ENCODE data around the gene AGPAT1. TPM values are rescaled to one million over a fixed set of nuclear protein-coding genes. Genes with fewer than 3 reads are reported as not detected.
A peak's percentile ranks its signal among the peaks of the same experiment; 100 is the strongest.

The AGPAT1 gene
- total and polyA plus RNA-seq, 2 of the 8 experiments (the other 6 are each of a cell fraction or from before 2014, with no cell fraction given), result 96.0 to 222 TPM

DNA sequence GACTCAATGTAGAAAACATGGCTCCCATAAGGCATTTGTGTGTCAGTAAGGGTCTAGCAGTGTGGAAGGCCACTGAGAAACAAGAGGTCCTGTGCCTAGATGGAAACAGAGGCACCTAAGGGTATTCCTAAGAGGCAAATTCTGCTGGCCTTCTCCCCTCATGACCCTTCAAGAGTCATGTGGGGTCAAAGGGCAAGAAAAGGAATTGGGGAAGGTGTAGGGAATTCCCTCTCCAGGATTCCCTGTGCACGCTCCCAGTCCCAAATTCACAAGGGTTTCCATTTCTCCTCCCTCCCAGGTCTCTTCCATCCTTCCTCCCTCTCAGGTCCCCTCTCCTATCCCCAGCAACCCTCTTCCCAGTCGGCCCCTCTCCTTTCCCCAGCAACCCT is 568 bp downstream of the AGPAT1 start:
- H2BK15ac ChIP-seq (ENCODE audit: low read length), result no peak overlapping the region
- H2AFZ ChIP-seq (ENCODE audit: low read length), result no peak overlapping the region
- no peak overlapping the region for H4K5ac ChIP-seq (ENCODE audit: insufficient read length, low read depth, low read length)
- H2BK5ac ChIP-seq (ENCODE audit: low read depth, low read length), result peak overlapping the region; percentile 12; the same call in 1 of the 2 replicates
- CTCF ChIA-PET (ENCODE audit: partially characterized antibody), result no interaction called here
- H3K23me2 ChIP-seq (ENCODE audit: low read depth, low read length), result peaks cover 26% of the 10 kb centered on the region
- H4K91ac ChIP-seq (replicated peaks; ENCODE audit: insufficient read length, low read length), result peak overlapping the region; percentile 48
- no peak for FAIRE-seq
- WGBS, 2 experiments (ENCODE audit: extremely low coverage in 1 of 2, insufficient coverage in 1 of 2, insufficient read length in 1 of 2, insufficient replicate concordance in 2 of 2, low coverage in 1 of 2, low lambda C conversion rate in 2 of 2, missing lambda C conversion rate in 1 of 2), result 0% methylated on average over 2 of the region's 2 CpGs; no CpG with 5 or more reads in 1 of the 2 experiments
- peak overlapping the region; percentile 52 to 68 (median 66); a peak in 6 of 7 replicates for H3K9ac ChIP-seq (replicated peaks in 1 of 4; ENCODE audit: extremely low read depth in 1 of 4, low read depth in 3 of 4, low read length in 3 of 4)
- no peak overlapping the region for H2BK20ac ChIP-seq (ENCODE audit: low read length)
- no peak overlapping the region; the same call in 1 of the 2 replicates for H3K18ac ChIP-seq (ENCODE audit: extremely low read depth, low read length)
- no peaks in the 10 kb centered on the region for H3K27me3 ChIP-seq (replicated peaks in 1 of 4; ENCODE audit: control insufficient read depth in 3 of 4, extremely low read depth in 1 of 4, insufficient read depth in 3 of 4, low read length in 3 of 4)
- peak overlapping the region; percentile 91 to 99 (median 95) for H3K4me3 ChIP-seq (ENCODE audit: extremely low read depth in 1 of 4, insufficient read depth in 2 of 4, low read depth in 3 of 4, low read length in 4 of 4)
- H4K8ac ChIP-seq (ENCODE audit: extremely low read depth, insufficient read depth, low read length), result no peak overlapping the region
- POLR2A ChIA-PET (ENCODE audit: partially characterized antibody), result no interaction called here
- peaks cover 6 to 7% of the 10 kb centered on the region in 2 experiments for H4K20me1 ChIP-seq (replicated peaks in 1 of 2; ENCODE audit: control insufficient read depth in 1 of 2, insufficient read depth in 2 of 2, low read length in 2 of 2)
- no peak overlapping the region for H3K23ac ChIP-seq (ENCODE audit: insufficient read length)
- H2BK12ac ChIP-seq (ENCODE audit: low read depth, low read length), result no peak overlapping the region
- H3K4ac ChIP-seq (replicated peaks; ENCODE audit: insufficient read length, low read depth, low read length), result no peak overlapping the region
- no peak overlapping the region for H2BK120ac ChIP-seq (replicated peaks; ENCODE audit: low read depth, low read length)
- H3K79me1 ChIP-seq (ENCODE audit: low read depth, low read length), result peaks cover 9% of the 10 kb centered on the region; the same call in 1 of the 2 replicates
- H2AK5ac ChIP-seq (ENCODE audit: low read depth, low read length), result no peak overlapping the region
- H3K56ac ChIP-seq (replicated peaks; ENCODE audit: insufficient read length, low read depth, low read length), result peak overlapping the region; percentile 34
- no peaks in the 10 kb centered on the region for H3K9me3 ChIP-seq (ENCODE audit: insufficient read depth in 2 of 2, low read depth in 1 of 2, low read length in 1 of 2)
- H3K4me1 ChIP-seq (replicated peaks in 1 of 4; ENCODE audit: control insufficient read depth in 3 of 4, insufficient read depth in 4 of 4, low read length in 3 of 4), result peaks cover 5 to 21% (median 9%) of the 10 kb centered on the region in 4 experiments; a peak in 6 of 7 replicates
- DNase-seq (ENCODE audit: low read depth in 1 of 2, low spot score in 2 of 2), result no peak
- peaks cover 13 to 50% of the 10 kb centered on the region in 2 experiments for H3K79me2 ChIP-seq (ENCODE audit: control insufficient read depth in 1 of 2, insufficient read depth in 2 of 2, low read length in 2 of 2)
- no peak overlapping the region for H3K14ac ChIP-seq (ENCODE audit: insufficient read length)
- H3K36me3 ChIP-seq (ENCODE audit: control insufficient read depth in 2 of 4, insufficient read depth in 4 of 4, low read length in 3 of 4), result peaks cover 0 to 18% (median 9%) of the 10 kb centered on the region in 4 experiments; a peak in 5 of 8 replicates
- peak overlapping the region; percentile 99 to 100 for H3K4me2 ChIP-seq (ENCODE audit: insufficient read depth in 1 of 2, low read depth in 2 of 2, low read length in 2 of 2)
- H3K27ac ChIP-seq (ENCODE audit: low read depth, low read length), result peak overlapping the region; percentile 79
- TF ChIP-seq, protein P1, sequence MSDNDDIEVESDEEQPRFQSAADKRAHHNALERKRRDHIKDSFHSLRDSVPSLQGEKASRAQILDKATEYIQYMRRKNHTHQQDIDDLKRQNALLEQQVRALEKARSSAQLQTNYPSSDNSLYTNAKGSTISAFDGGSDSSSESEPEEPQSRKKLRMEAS (IDR thresholded peaks at IDR 0.05), result no peak
- TF ChIP-seq RAD21 (IDR thresholded peaks at IDR 0.05 in 1 of 2, conservative IDR thresholded peaks at IDR 0.05 in 1 of 2; ENCODE audit: low read depth in 2 of 2, low read length in 2 of 2) (no peak), CBX8 (IDR thresholded peaks at IDR 0.05; ENCODE audit: borderline replicate concordance, low read depth, low read length) (no peak), SAP30 (IDR thresholded peaks at IDR 0.05; ENCODE audit: insufficient read depth, insufficient replicate concordance, low read length) (no peak)
